Ishikawa (cell line): ENCODE data around the gene RARB.

Experiments used
- CEBPB ChIP-seq: IDR thresholded peaks from 2 replicates; pipeline ENCODE4 v1.6.1; 2012
- CREB1 ChIP-seq: IDR thresholded peaks from 2 replicates; pipeline ENCODE4 v1.6.1; 2012; ENCODE audit warnings: low read depth
- EGR1 ChIP-seq: IDR thresholded peaks from 2 replicates; pipeline ENCODE4 v1.6.1; 2012
- EP300 ChIP-seq: IDR thresholded peaks from 2 replicates; pipeline ENCODE4 v1.6.1; 2012; ENCODE audit warnings: borderline replicate concordance
- FOXM1 ChIP-seq: IDR thresholded peaks from 2 replicates; pipeline ENCODE4 v1.6.1; 2012; ENCODE audit warnings: low read depth, borderline replicate concordance
- NFIC ChIP-seq: IDR thresholded peaks from 2 replicates; pipeline ENCODE4 v1.6.1; 2012
- RAD21 ChIP-seq: IDR thresholded peaks from 2 replicates; pipeline ENCODE4 v1.6.1; 2012; ENCODE audit warnings: low read depth
- REST ChIP-seq: IDR thresholded peaks from 2 replicates; pipeline ENCODE4 v1.6.1; 2012; ENCODE audit warnings: low read depth, mild to moderate bottlenecking
- TAF1 ChIP-seq: IDR thresholded peaks from 2 replicates; pipeline ENCODE4 v1.6.1; 2012; ENCODE audit warnings: low read depth, mild to moderate bottlenecking
- TCF12 ChIP-seq: IDR thresholded peaks from 2 replicates; pipeline ENCODE4 v1.6.1; 2012; ENCODE audit warnings: low read depth
- TEAD4 ChIP-seq: IDR thresholded peaks from 2 replicates; pipeline ENCODE4 v1.6.1; 2012
- YY1 ChIP-seq: IDR thresholded peaks from 2 replicates; pipeline ENCODE4 v1.6.1; 2012; ENCODE audit warnings: low read depth
- ZBTB7A ChIP-seq: IDR thresholded peaks from 2 replicates; pipeline ENCODE4 v1.6.1; 2012; ENCODE audit warnings: low read depth
- TF ChIP-seq, protein P1 (sequence below): IDR thresholded peaks from 2 replicates; pipeline ENCODE4 v1.6.1; 2012
- TF ChIP-seq, protein P2 (sequence below): IDR thresholded peaks from 2 replicates; pipeline ENCODE4 v1.6.1; 2012

The RARB gene

DNA sequence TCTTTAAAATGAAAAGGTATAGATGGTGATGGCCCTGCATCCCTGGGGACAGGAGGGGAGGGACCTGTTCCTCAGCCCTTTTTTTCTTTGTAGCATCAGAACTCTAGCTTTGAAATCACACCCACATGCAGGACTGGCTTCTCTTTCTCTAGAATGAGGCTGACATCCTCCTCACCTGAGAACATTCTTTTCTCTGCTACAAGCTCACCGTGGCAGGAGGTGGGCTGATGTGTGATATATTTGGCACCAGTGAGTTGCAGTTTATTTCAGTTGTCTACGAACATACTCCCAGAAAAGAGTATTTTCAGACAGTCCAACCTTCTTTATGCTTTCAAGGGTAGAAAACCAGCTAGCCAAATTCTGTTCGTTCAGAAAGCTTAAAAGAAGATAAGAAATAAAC, 43.6 kb upstream of the RARB start:
- TF ChIP-seq RAD21 (no peak), NFIC (no peak), CREB1 (no peak), YY1 (no peak), FOXM1 (no peak), EGR1 (no peak), TCF12 (no peak), TAF1 (no peak), TEAD4 (no peak), EP300 (no peak)
- TF ChIP-seq, protein P1, sequence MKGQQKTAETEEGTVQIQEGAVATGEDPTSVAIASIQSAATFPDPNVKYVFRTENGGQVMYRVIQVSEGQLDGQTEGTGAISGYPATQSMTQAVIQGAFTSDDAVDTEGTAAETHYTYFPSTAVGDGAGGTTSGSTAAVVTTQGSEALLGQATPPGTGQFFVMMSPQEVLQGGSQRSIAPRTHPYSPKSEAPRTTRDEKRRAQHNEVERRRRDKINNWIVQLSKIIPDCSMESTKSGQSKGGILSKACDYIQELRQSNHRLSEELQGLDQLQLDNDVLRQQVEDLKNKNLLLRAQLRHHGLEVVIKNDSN: no peak
- TF ChIP-seq, protein P2, sequence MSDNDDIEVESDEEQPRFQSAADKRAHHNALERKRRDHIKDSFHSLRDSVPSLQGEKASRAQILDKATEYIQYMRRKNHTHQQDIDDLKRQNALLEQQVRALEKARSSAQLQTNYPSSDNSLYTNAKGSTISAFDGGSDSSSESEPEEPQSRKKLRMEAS: no peak

GRCh38 chr3:25385807-25386460, 42.1 kb upstream of the RARB start:
- TF ChIP-seq EP300 (no peak), EGR1 (no peak), TEAD4 (no peak), CEBPB (no peak), RAD21 (no peak)

GRCh38 chr3:25386686-25387255, 41.3 kb upstream of the RARB start:
- TF ChIP-seq RAD21 (no peak), EP300 (no peak), CREB1 (no peak), CEBPB (no peak), TEAD4 (no peak), TAF1 (no peak), TCF12 (no peak), NFIC (no peak)
- TF ChIP-seq, protein P1: no peak

- no peak for TF ChIP-seq YY1
- no peak for TF ChIP-seq CREB1
- TF ChIP-seq ZBTB7A: no peak
- TF ChIP-seq, protein P1: no peak
- no peak for TF ChIP-seq TCF12
- TF ChIP-seq TEAD4: no peak
- no peak for TF ChIP-seq EGR1
- no peak for TF ChIP-seq FOXM1
- TF ChIP-seq EP300: no peak
- TF ChIP-seq, protein P2: no peak
- TF ChIP-seq TAF1: no peak
- no peak for TF ChIP-seq REST
- no peak for TF ChIP-seq NFIC
- no peak for TF ChIP-seq CEBPB
- no peak for TF ChIP-seq RAD21
These were observed 37.5 kb upstream of the RARB start for GRCh38 chr3:25390605-25391004.

- TF ChIP-seq TAF1 (no peak), RAD21 (no peak), ZBTB7A (no peak), CREB1 (no peak), YY1 (no peak), CEBPB (no peak), TCF12 (no peak), NFIC (no peak), EGR1 (no peak), EP300 (no peak)
- TF ChIP-seq, protein P1: no peak
- TF ChIP-seq, protein P2: no peak
These were observed 31.8 kb upstream of the RARB start for GRCh38 chr3:25396251-25396650.

- no peak for TF ChIP-seq TEAD4
- no peak for TF ChIP-seq CREB1
- TF ChIP-seq, protein P2: no peak
- TF ChIP-seq EP300: no peak
- TF ChIP-seq NFIC: no peak
- TF ChIP-seq FOXM1: no peak
- no peak for TF ChIP-seq TAF1
- no peak for TF ChIP-seq REST
These were observed 31.4 kb upstream of the RARB start for GRCh38 chr3:25396686-25397085.
